Activated T-helper 17 cell treated with anti-CD3 and anti-CD28 coated beads, Interleukin-2, amount 50 U/mL, for 72 hours (primary cell): ENCODE data around the gene ATG7. TPM values are rescaled to one million over a fixed set of nuclear protein-coding genes. Genes with fewer than 3 reads are reported as not detected.

ENCODE experiments used
- ATAC-seq: fragments of 150-1000 bp; cut with Tn5 transposase; replicated peaks from 2 replicates; pipeline ENCODE4 v1.10.0; 2021; ENCODE audit warnings: mild to moderate bottlenecking, moderate library complexity
- H3K27ac Mint-ChIP-seq: one replicate; pipeline ENCODE4 v1.8.0; 2022; ENCODE audit warnings: mixed read lengths
- H3K27me3 Mint-ChIP-seq: one replicate; pipeline ENCODE4 v1.8.0; 2022; ENCODE audit warnings: mixed read lengths
- H3K36me3 Mint-ChIP-seq: one replicate; pipeline ENCODE4 v1.8.0; 2022; ENCODE audit warnings: low read depth, mild to moderate bottlenecking, mixed read lengths
- H3K4me1 Mint-ChIP-seq: one replicate; pipeline ENCODE4 v1.8.0; 2022; ENCODE audit warnings: mixed read lengths
- H3K4me3 Mint-ChIP-seq: one replicate; pipeline ENCODE4 v1.8.0; 2022; ENCODE audit warnings: mild to moderate bottlenecking, mixed read lengths
- H3K9me3 Mint-ChIP-seq: one replicate; pipeline ENCODE4 v1.8.0; 2022; ENCODE audit warnings: mixed read lengths
- total RNA-seq, 2 donors: library from RNA; stranded (reverse); gene quantifications; one replicate each; pipeline ENCODE4 v1.2.3, GENCODE V29; 2022

ATG7 gene
- total RNA-seq, 2 donors from 2014 or later = 34.6 to 37.7 TPM

- ATAC-seq = no peak
- Mint-ChIP-seq H3K4me3 (no peak overlapping the region), H3K9me3 (peaks cover 5% of the 10 kb centered on the region), H3K36me3 (peaks cover 14% of the 10 kb centered on the region), H3K27ac (no peak overlapping the region), H3K4me1 (peaks cover 4% of the 10 kb centered on the region), H3K27me3 (no peaks in the 10 kb centered on the region)
Observed at GRCh38 chr3:11413071-11413470, 140.9 kb downstream of the ATG7 start.

DNA sequence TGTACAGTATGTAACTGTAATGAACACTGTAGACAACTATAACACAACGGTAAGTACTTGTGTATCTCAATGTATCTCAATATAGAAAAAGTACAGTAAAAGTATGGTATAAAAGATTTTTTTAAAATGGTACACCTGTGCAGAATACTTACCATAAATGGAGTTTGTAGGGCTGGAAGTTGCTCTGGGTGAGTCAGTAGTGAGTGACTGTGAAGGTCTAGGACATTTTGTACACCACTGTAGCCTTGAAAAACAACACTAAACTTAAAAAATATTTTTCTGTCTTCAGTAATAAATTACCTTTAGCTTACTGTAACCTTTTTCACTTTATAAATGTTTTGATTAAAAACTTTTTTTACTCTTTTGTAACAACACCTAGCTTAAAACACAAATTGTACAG is 142.9 kb downstream of the ATG7 start:
- peaks cover 4% of the 10 kb centered on the region for H3K4me1 Mint-ChIP-seq
- ATAC-seq = no peak
- H3K36me3 Mint-ChIP-seq = no peaks in the 10 kb centered on the region
- H3K9me3 Mint-ChIP-seq = no peaks in the 10 kb centered on the region
- no peaks in the 10 kb centered on the region for H3K27me3 Mint-ChIP-seq
- H3K4me3 Mint-ChIP-seq = no peak overlapping the region
- no peak overlapping the region for H3K27ac Mint-ChIP-seq

DNA sequence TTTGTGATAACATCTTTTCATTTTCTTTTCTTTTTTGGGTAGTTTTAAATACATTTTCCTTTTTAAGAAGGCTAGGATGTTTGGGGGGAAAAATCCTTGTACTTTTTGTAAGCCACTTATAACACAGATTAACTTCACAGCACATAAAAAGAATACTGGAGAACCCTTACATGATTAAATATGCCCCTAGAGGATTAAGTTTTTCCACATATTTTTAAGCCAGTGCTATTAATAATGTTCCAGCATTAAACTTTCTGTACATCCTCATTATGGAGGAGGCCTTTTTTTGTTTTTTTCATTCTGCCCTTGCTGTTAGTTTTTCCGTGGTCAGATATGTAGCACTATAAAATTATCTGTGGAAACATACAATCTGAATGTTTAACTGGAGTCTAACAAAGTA is 147.9 kb downstream of the ATG7 start:
- H3K36me3 Mint-ChIP-seq = no peaks in the 10 kb centered on the region
- no peaks in the 10 kb centered on the region for H3K27me3 Mint-ChIP-seq
- no peak for ATAC-seq
- H3K9me3 Mint-ChIP-seq = no peaks in the 10 kb centered on the region
- no peak overlapping the region for H3K27ac Mint-ChIP-seq
- peaks cover 4% of the 10 kb centered on the region for H3K4me1 Mint-ChIP-seq
- H3K4me3 Mint-ChIP-seq = no peak overlapping the region

DNA sequence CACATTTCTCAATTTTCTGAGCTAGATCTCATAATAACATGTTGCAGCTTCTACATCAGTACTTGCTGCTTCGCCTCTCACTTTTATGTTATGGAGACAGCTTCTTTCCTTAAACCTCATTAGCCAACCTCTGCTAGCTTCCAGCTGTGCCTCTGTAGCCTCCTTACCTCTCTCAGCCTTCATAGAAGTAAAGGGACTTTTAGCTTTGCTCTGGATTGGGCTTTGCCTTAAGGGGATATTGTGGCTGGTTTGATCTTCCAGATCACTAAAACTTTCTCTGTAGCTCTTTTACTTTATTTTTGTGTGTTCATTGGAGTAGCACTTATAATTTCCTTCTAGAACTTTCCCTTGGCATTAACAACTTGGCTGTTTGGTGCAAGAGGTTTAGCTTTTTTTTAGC is 150.1 kb downstream of the ATG7 start:
- Mint-ChIP-seq H3K4me3 (no peak overlapping the region), H3K27me3 (no peaks in the 10 kb centered on the region), H3K36me3 (peaks cover 10% of the 10 kb centered on the region), H3K4me1 (no peaks in the 10 kb centered on the region), H3K9me3 (no peaks in the 10 kb centered on the region), H3K27ac (no peak overlapping the region)
- no peak for ATAC-seq

DNA sequence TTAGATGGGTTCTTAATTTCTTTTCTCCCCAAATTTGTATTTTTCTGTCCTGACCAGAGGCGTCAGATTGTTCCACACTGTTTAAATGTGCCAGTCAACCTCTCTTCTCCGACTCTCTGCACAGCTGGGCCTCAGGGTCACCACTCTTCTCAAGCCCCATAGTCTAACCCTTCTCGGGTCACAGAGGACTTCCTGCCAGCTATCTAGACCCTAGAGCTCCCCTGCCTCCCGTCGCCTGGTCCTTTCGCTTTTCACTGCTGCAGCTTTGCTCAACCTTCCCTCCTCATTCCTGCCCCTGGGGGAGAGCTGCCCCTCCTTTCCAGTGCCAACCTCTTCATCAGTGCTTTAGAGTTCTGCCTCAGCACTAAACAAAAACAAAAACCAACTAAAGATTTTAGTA is 151.7 kb downstream of the ATG7 start:
- peaks cover 22% of the 10 kb centered on the region for H3K36me3 Mint-ChIP-seq
- no peaks in the 10 kb centered on the region for H3K4me1 Mint-ChIP-seq
- no peak overlapping the region for H3K27ac Mint-ChIP-seq
- no peaks in the 10 kb centered on the region for H3K27me3 Mint-ChIP-seq
- H3K9me3 Mint-ChIP-seq = no peaks in the 10 kb centered on the region
- H3K4me3 Mint-ChIP-seq = no peak overlapping the region
- ATAC-seq = no peak

DNA sequence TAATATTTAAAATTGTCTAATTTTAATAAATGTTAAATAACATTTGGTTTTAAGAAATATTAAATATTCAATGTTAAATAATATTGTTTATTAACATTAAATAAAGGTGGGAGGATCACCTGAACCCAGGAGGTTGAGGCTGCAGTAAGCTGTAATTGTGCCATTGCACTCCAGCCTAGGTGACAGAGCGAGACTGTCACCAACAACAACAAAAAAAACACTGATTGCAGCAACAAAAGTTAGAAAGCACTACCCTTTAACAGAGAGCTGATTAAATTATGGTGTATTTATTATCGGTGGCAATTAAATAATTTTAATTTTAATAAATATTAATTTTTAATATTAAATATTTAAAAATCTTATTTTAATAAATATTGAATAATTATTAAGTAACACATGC is 152.1 kb downstream of the ATG7 start:
- Mint-ChIP-seq H3K27me3 (no peaks in the 10 kb centered on the region), H3K27ac (no peak overlapping the region), H3K4me1 (no peaks in the 10 kb centered on the region), H3K9me3 (no peaks in the 10 kb centered on the region), H3K4me3 (no peak overlapping the region), H3K36me3 (peaks cover 25% of the 10 kb centered on the region)
- no peak for ATAC-seq

DNA sequence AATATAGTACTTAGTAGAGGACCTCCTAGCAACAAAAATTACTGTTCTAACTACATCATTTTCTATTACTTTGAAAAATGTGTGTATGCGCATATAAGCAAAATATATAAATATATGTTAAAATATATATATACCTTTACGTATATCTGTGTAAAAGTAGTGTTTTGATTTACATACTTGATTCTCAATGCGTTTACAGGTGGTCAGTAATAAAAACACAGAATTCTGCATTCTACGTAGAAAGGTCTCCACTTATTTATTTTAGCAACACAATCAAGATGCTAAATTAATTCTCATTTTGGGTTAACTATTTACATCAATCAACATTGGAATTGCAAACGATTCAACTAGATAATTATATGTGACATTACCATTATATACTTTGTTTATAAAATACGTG is 158.0 kb downstream of the ATG7 start:
- H3K27ac Mint-ChIP-seq = no peak overlapping the region
- no peak overlapping the region for H3K4me3 Mint-ChIP-seq
- H3K4me1 Mint-ChIP-seq = no peaks in the 10 kb centered on the region
- no peaks in the 10 kb centered on the region for H3K27me3 Mint-ChIP-seq
- H3K9me3 Mint-ChIP-seq = no peaks in the 10 kb centered on the region
- H3K36me3 Mint-ChIP-seq = peaks cover 32% of the 10 kb centered on the region
- ATAC-seq = no peak

GRCh38 chr3:11430624-11431023 is 158.4 kb downstream of the ATG7 start:
- Mint-ChIP-seq H3K27me3 (no peaks in the 10 kb centered on the region), H3K9me3 (no peaks in the 10 kb centered on the region), H3K4me3 (no peak overlapping the region), H3K27ac (no peak overlapping the region), H3K36me3 (peaks cover 32% of the 10 kb centered on the region), H3K4me1 (no peaks in the 10 kb centered on the region)
- no peak for ATAC-seq

GRCh38 chr3:11431319-11431718 is 159.1 kb downstream of the ATG7 start:
- no peaks in the 10 kb centered on the region for H3K9me3 Mint-ChIP-seq

GRCh38 chr3:11434017-11434526 is 161.9 kb downstream of the ATG7 start:
- Mint-ChIP-seq H3K4me3 (no peak overlapping the region), H3K27me3 (no peaks in the 10 kb centered on the region), H3K9me3 (no peaks in the 10 kb centered on the region), H3K27ac (no peak overlapping the region), H3K36me3 (peaks cover 8% of the 10 kb centered on the region), H3K4me1 (no peaks in the 10 kb centered on the region)
- no peak for ATAC-seq

More at GRCh38 chr3:11431319-11431718, 159.1 kb downstream of the ATG7 start:
- no peaks in the 10 kb centered on the region for H3K4me1 Mint-ChIP-seq
- peaks cover 32% of the 10 kb centered on the region for H3K36me3 Mint-ChIP-seq
- no peak overlapping the region for H3K27ac Mint-ChIP-seq
- ATAC-seq = no peak
- H3K27me3 Mint-ChIP-seq = no peaks in the 10 kb centered on the region
- H3K4me3 Mint-ChIP-seq = no peak overlapping the region

GRCh38 chr3:11434563-11435096 is 162.4 kb downstream of the ATG7 start:
- H3K4me1 Mint-ChIP-seq = no peaks in the 10 kb centered on the region
- ATAC-seq = no peak
- H3K9me3 Mint-ChIP-seq = no peaks in the 10 kb centered on the region
- no peak overlapping the region for H3K27ac Mint-ChIP-seq
- H3K4me3 Mint-ChIP-seq = no peak overlapping the region
- no peaks in the 10 kb centered on the region for H3K27me3 Mint-ChIP-seq
- peaks cover 7% of the 10 kb centered on the region for H3K36me3 Mint-ChIP-seq

GRCh38 chr3:11435440-11436165 is 163.4 kb downstream of the ATG7 start:
- Mint-ChIP-seq H3K27me3 (no peaks in the 10 kb centered on the region), H3K27ac (no peak overlapping the region), H3K36me3 (peaks cover 7% of the 10 kb centered on the region), H3K4me1 (no peaks in the 10 kb centered on the region), H3K4me3 (no peak overlapping the region), H3K9me3 (no peaks in the 10 kb centered on the region)
- no peak for ATAC-seq

- Mint-ChIP-seq H3K36me3 (peaks cover 7% of the 10 kb centered on the region), H3K27ac (no peak overlapping the region), H3K9me3 (no peaks in the 10 kb centered on the region), H3K27me3 (no peaks in the 10 kb centered on the region), H3K4me1 (no peaks in the 10 kb centered on the region), H3K4me3 (no peak overlapping the region)
- no peak for ATAC-seq
Observed at GRCh38 chr3:11436775-11437174, 164.6 kb downstream of the ATG7 start.

GRCh38 chr3:11437506-11437905 is 165.3 kb downstream of the ATG7 start:
- Mint-ChIP-seq H3K27ac (no peak overlapping the region), H3K4me1 (no peaks in the 10 kb centered on the region), H3K4me3 (no peak overlapping the region), H3K27me3 (no peaks in the 10 kb centered on the region), H3K9me3 (no peaks in the 10 kb centered on the region), H3K36me3 (peaks cover 7% of the 10 kb centered on the region)
- ATAC-seq = no peak

DNA sequence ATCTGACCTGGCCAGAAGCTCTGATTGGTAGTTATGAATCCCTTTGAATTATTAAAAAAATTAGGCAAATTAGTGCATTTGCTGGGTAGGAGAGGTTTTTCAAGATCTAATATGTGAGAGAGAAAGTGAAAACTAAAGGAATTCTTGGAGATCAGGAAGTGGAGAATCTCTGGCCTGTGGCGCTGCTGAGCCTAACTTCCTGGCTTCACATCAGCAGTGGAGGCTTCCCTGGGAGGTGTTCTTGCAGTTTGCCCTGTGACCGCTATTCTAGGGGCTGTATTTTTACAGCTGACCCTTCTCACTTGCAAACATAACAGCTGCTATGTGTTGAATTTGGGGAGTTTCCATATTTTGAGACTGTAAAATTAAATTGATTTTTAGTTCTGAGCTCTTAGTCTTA is 166.4 kb downstream of the ATG7 start:
- H3K36me3 Mint-ChIP-seq = peaks cover 5% of the 10 kb centered on the region

More for the DNA sequence above, 166.4 kb downstream of the ATG7 start:
- Mint-ChIP-seq H3K4me1 (no peaks in the 10 kb centered on the region), H3K27ac (no peak overlapping the region), H3K27me3 (no peaks in the 10 kb centered on the region), H3K4me3 (no peak overlapping the region), H3K9me3 (no peaks in the 10 kb centered on the region)
- ATAC-seq = no peak
